ENCODE results near the gene FHL2. TPM values are rescaled to one million over a fixed set of nuclear protein-coding genes. Genes with fewer than 3 reads are reported as not detected.
"Not testable (repeated sequence)": the region's sequence is repeated elsewhere in the genome, so short reads cannot be mapped to it uniquely, and the experiment has no call there.

The FHL2 gene
- total RNA-seq, 1 experiment from 2014 or later = 109 TPM

DNA sequence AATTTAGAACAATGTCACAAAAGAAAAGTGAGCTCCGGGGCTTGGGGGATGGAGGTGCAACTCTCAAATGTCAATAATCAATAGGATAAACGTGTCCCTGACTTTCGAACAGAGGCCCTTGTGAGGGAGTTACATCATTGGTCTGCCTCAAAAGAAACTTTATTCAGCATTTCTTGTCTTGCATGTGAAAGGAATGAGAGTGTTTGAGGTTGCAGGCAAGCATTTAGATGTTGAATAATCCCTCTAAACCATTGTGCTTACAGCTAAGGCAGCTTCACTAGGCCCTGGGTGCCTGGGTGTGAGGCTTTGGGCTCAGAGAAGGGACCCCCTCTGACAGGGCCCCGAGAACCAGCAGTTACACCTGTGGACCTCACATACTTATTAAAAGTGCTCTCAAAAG is 28.6 kb upstream of the FHL2 start:
- Histone ChIP-seq H3K4me2 (peak overlapping the region; percentile 51; the same call in 1 of the 2 replicates), H3K4me1 (replicated peaks; ENCODE audit: insufficient read depth) (peaks cover 21% of the 10 kb centered on the region), H2AFZ (no peak overlapping the region), H3K79me2 (ENCODE audit: low read depth) (no peaks in the 10 kb centered on the region), H3K9me2 (ENCODE audit: insufficient read depth) (no peaks in the 10 kb centered on the region), H4K20me1 (ENCODE audit: insufficient read depth) (no peaks in the 10 kb centered on the region), H3F3A (ENCODE audit: insufficient read depth, low read depth) (no peaks in the 10 kb centered on the region), H3K9me3 (ENCODE audit: insufficient read depth, low read depth) (no peaks in the 10 kb centered on the region), H3K27ac (peak overlapping the region; percentile 38), H3K4me3 (no peak overlapping the region), H3K36me3 (ENCODE audit: low read depth) (no peaks in the 10 kb centered on the region), H3K27me3 (ENCODE audit: insufficient read depth, low read depth) (no peaks in the 10 kb centered on the region)
- BruUV-seq (replicated peaks) = no TSS peak
- CTCF ChIA-PET = no interaction called here
- TF ChIP-seq, protein P1, sequence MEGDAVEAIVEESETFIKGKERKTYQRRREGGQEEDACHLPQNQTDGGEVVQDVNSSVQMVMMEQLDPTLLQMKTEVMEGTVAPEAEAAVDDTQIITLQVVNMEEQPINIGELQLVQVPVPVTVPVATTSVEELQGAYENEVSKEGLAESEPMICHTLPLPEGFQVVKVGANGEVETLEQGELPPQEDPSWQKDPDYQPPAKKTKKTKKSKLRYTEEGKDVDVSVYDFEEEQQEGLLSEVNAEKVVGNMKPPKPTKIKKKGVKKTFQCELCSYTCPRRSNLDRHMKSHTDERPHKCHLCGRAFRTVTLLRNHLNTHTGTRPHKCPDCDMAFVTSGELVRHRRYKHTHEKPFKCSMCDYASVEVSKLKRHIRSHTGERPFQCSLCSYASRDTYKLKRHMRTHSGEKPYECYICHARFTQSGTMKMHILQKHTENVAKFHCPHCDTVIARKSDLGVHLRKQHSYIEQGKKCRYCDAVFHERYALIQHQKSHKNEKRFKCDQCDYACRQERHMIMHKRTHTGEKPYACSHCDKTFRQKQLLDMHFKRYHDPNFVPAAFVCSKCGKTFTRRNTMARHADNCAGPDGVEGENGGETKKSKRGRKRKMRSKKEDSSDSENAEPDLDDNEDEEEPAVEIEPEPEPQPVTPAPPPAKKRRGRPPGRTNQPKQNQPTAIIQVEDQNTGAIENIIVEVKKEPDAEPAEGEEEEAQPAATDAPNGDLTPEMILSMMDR (conservative IDR thresholded peaks at IDR 0.05) = no peak
- no peak for TF ChIP-seq EZH2 (IDR thresholded peaks at IDR 0.05; ENCODE audit: low read depth)
- intact Hi-C loops (cut with micrococcal nuclease; ENCODE audit: unreplicated experiment) = no loop called here
- POLR2A ChIA-PET (ENCODE audit: unreplicated experiment) = no interaction called here
- DNase-seq = no peak

DNA sequence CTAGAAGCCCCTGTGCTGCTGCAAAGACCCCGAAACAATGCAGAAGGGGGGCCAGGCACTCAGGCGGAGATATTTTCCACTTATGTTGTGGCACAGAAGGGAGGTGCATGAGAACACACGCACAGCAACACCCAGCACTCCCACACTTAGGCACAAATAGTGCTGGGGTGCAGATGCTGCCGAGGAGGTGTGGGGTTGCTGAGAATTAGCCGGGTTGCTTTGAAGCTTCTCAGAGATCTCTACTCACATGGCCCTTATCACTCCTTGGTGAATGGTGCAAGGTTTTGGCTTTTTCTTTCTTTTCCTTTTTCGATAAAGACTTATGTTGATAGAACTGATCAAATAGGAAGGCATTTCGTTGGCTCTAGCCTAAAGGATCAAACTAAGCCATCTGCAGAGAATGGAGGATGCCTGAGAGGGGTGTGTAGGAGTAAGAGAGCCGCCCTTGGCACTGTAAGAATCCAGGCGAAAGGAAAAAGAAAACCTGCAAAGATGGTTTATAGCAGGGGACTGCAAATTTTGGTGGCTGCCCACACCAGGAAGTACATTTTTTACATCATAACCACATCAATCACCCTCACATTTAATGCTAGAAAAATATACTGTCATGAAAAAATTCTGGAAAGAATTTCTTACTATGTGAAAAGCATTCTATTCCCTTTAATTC is 27.9 kb upstream of the FHL2 start:
- Histone ChIP-seq H3K4me3 (no peak overlapping the region), H3K9me2 (ENCODE audit: insufficient read depth) (no peaks in the 10 kb centered on the region), H3F3A (ENCODE audit: insufficient read depth, low read depth) (no peaks in the 10 kb centered on the region), H2AFZ (no peak overlapping the region), H3K27me3 (ENCODE audit: insufficient read depth, low read depth) (no peaks in the 10 kb centered on the region), H3K79me2 (ENCODE audit: low read depth) (no peaks in the 10 kb centered on the region), H4K20me1 (ENCODE audit: insufficient read depth) (no peaks in the 10 kb centered on the region), H3K9me3 (ENCODE audit: insufficient read depth, low read depth) (no peaks in the 10 kb centered on the region), H3K4me2 (peak overlapping the region; percentile 51), H3K4me1 (replicated peaks; ENCODE audit: insufficient read depth) (peaks cover 21% of the 10 kb centered on the region), H3K27ac (peak overlapping the region; percentile 38), H3K36me3 (ENCODE audit: low read depth) (no peaks in the 10 kb centered on the region)
- CTCF ChIA-PET = no interaction called here
- POLR2A ChIA-PET (ENCODE audit: unreplicated experiment) = no interaction called here
- BruUV-seq (replicated peaks) = no TSS peak
- intact Hi-C loops (cut with micrococcal nuclease; ENCODE audit: unreplicated experiment) = no loop called here
- peak; percentile 12 to 81 for DNase-seq
- TF ChIP-seq, protein P1 (conservative IDR thresholded peaks at IDR 0.05) = no peak
- TF ChIP-seq EZH2 (IDR thresholded peaks at IDR 0.05; ENCODE audit: low read depth) = no peak

DNA sequence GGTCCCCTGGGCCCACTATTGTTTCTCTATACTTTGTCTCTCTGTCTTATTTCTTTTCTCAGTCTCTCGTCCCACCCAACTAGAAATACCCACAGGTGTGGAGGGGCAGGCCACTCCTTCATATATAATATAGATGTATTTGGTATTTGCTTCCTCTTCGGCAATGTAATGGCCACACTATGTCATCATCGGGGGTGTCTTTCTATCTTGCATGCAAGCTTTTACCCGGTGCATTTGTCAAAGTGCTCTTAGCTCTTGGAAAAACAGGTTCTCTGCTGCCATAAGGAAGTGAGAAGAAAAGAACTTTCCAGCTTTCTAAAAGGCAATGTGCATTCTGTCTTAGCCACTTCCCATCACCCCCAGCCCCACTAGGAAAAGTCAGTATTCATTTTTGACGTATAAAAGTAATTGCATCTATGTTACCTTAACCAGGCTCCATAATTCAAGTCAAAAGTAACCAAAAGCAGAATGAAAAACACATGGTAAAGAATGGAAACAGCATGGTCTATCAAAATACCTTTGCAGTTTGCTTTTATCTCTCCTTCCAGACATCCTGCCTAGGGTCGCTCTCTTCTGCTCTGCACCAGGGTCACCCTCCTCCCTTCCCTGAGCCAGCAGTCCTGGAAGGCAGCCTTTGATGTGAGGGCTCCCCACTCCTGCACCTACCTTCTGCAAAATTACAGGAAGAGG is 27.2 kb upstream of the FHL2 start:
- peaks cover 21% of the 10 kb centered on the region for H3K4me1 ChIP-seq (replicated peaks; ENCODE audit: insufficient read depth)
- ChIA-PET CTCF (no interaction called here), POLR2A (ENCODE audit: unreplicated experiment) (no interaction called here)
- no peaks in the 10 kb centered on the region for H3K36me3 ChIP-seq (ENCODE audit: low read depth)
- no TSS peak for BruUV-seq (replicated peaks)
- no peaks in the 10 kb centered on the region for H3K27me3 ChIP-seq (ENCODE audit: insufficient read depth, low read depth)
- H3K4me3 ChIP-seq = no peak overlapping the region
- no peak overlapping the region for H3K27ac ChIP-seq
- H3K4me2 ChIP-seq = 0 out of 2 replicates have a peak overlapping the region, but pooled peaks have one; percentile 51
- H3F3A ChIP-seq (ENCODE audit: insufficient read depth, low read depth) = no peaks in the 10 kb centered on the region
- TF ChIP-seq, protein P1 (conservative IDR thresholded peaks at IDR 0.05) = no peak
- TF ChIP-seq EZH2 (IDR thresholded peaks at IDR 0.05; ENCODE audit: low read depth) = no peak
- no peaks in the 10 kb centered on the region for H4K20me1 ChIP-seq (ENCODE audit: insufficient read depth)
- H3K9me2 ChIP-seq (ENCODE audit: insufficient read depth) = no peaks in the 10 kb centered on the region
- no peak overlapping the region for H2AFZ ChIP-seq
- no peaks in the 10 kb centered on the region for H3K9me3 ChIP-seq (ENCODE audit: insufficient read depth, low read depth)
- no peak for DNase-seq
- intact Hi-C loops (cut with micrococcal nuclease; ENCODE audit: unreplicated experiment) = no loop called here
- no peaks in the 10 kb centered on the region for H3K79me2 ChIP-seq (ENCODE audit: low read depth)

DNA sequence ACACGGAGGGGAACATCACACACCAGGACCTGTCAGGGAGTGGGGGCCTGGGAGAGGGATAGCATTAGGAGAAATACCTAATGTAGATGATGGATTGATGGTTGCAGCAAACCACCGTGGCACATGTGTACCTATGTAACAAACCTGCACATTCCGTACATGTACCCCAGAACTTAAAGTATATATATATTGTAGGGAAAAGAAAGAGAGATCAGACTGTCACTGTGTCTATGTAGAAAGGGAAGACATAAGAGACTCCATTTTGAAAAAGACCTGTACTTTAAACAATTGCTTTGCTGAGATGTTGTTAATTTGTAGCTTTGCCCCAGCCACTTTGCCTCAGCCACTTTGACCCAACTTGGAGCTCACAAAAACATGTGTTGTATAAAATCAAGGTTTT is 26.0 kb upstream of the FHL2 start:
- H3K79me2 ChIP-seq (ENCODE audit: low read depth); H3K27ac ChIP-seq; H3K9me3 ChIP-seq (ENCODE audit: insufficient read depth, low read depth); H2AFZ ChIP-seq; DNase-seq; BruUV-seq (replicated peaks); H3K4me3 ChIP-seq; POLR2A ChIA-PET (ENCODE audit: unreplicated experiment); H3K4me2 ChIP-seq; H3F3A ChIP-seq (ENCODE audit: insufficient read depth, low read depth); H3K36me3 ChIP-seq (ENCODE audit: low read depth); intact Hi-C loops (cut with micrococcal nuclease; ENCODE audit: unreplicated experiment); H4K20me1 ChIP-seq (ENCODE audit: insufficient read depth); CTCF ChIA-PET; H3K27me3 ChIP-seq (ENCODE audit: insufficient read depth, low read depth); H3K9me2 ChIP-seq (ENCODE audit: insufficient read depth): not testable (repeated sequence)
- H3K4me1 ChIP-seq (replicated peaks; ENCODE audit: insufficient read depth) = peaks cover 21% of the 10 kb centered on the region
